Sigmoid colon (tissue), 7 donors: Measurements from ENCODE around the gene PIP4K2A. TPM values are rescaled to one million over a fixed set of nuclear protein-coding genes. Genes with fewer than 3 reads are reported as not detected.

Experiments used
- DNase-seq: peaks from one replicate; pipeline ENCODE4 v3.0.0-alpha.2; 2019
- H3K27ac ChIP-seq, 4 donors: fragments of 200-600 bp; sonication (generic); one replicate each; pipeline ENCODE4 v1.5.1; 2016 to 2019; ENCODE audit warnings: mild to moderate bottlenecking in 1 of 4
- H3K27me3 ChIP-seq, 3 donors: fragments of 200-600 bp; sonication (generic); one replicate each; pipeline ENCODE4 v1.5.1; 2019; ENCODE audit warnings: mild to moderate bottlenecking in 1 of 3
- H3K36me3 ChIP-seq, 4 donors: fragments of 200-600 bp; sonication (generic); one replicate each; pipeline ENCODE4 v1.5.1; 2016 to 2019
- H3K4me1 ChIP-seq, 4 donors: fragments of 200-600 bp; sonication (generic); one replicate each; pipeline ENCODE4 v1.5.1; 2017 to 2019
- H3K4me3 ChIP-seq, 4 donors: fragments of 200-600 bp; sonication (generic); one replicate each; pipeline ENCODE4 v1.5.1; 2017 to 2019; ENCODE audit warnings: mild to moderate bottlenecking in 2 of 4, moderate library complexity in 1 of 4
- H3K9me3 ChIP-seq, 4 donors: fragments of 200-600 bp in 3 of 4; sonication (generic) in 3 of 4; one replicate each; pipeline versions ENCODE4 v1.5.1 to v1.6.1; 2013 to 2019
- EP300 ChIP-seq, 4 donors: sonication (generic); formaldehyde crosslinking; IDR thresholded peaks; one replicate each; pipeline ENCODE4 v1.6.1; 2017; ENCODE audit warnings: antibody characterized with exemption in 4 of 4
- POLR2A ChIP-seq, 2 donors: fragments of 450-650 bp; IDR thresholded peaks; one replicate each; pipeline ENCODE4 v1.6.1; 2016; ENCODE audit warnings: antibody characterized with exemption in 2 of 2, mild to moderate bottlenecking in 2 of 2, moderate library complexity in 2 of 2
- POLR2AphosphoS5 ChIP-seq, 4 donors: sonication (generic); formaldehyde crosslinking; IDR thresholded peaks; one replicate each; pipeline ENCODE4 v1.6.1; 2017; ENCODE audit warnings: antibody characterized with exemption in 4 of 4
- WGBS, 2 donors: extraction: QIAGEN DNeasy Blood & Tissue Kit; methylation state at CpG; one replicate each; pipeline ENCODE4 v1.1.7; 2013; 5-methylcytosine and 5-hydroxymethylcytosine counted together
- intact Hi-C: fragments of 100-400 bp; cut with DNase I; formaldehyde crosslinking; loops from one replicate; pipeline ENCODE4 v1.15.1; 2023
- polyA plus RNA-seq, 3 donors: library from polyadenylated mRNA; stranded (reverse); fragments of 200-250 nt; gene quantifications; one replicate each; pipeline ENCODE4 v1.2.3, GENCODE V29; 2013
- total RNA-seq, 4 donors: library from RNA; depleted of rRNA; stranded (reverse); fragments of >200 nt; gene quantifications; one replicate each; pipeline ENCODE4 v1.1.0, GENCODE V29; 2016
- TF ChIP-seq, protein P1 (sequence below), 4 experiments: fragments of 450-650 bp in 3 of 4; fragments of 200-600 bp in 1 of 4; IDR thresholded peaks; one replicate each; pipeline ENCODE4 v1.5.1; 2016 to 2019; ENCODE audit warnings: antibody characterized with exemption in 4 of 4, mild to moderate bottlenecking in 3 of 4, moderate library complexity in 2 of 4
- donor health status: healthy with polysubstance abuse.
- donor health status: Bipolar disorder and iron deficiency.
- donor health status: healthy.

PIP4K2A gene
- total and polyA plus RNA-seq, 7 donors = 7.2 to 23.2 (median 17.8) TPM

DNA sequence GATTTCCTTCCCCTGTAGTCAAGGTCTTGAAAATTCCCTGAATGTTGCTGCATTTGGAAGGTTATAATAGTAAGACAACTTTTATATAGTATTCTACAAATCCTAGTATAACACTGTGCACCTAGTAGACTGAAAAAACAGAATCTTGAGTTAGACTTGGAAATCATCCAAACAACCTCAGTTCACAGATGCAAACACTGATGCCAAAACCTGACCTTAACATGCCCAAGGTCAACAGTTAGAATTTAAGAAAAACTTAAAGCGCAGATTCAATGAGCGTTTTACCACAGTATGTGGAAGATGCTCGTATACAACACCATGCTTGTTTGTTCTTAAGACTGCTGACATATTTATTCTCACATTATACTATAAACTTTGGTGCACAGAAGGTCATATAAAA is 3.0 kb downstream of the PIP4K2A start:
- Histone ChIP-seq H3K4me3 (no peak overlapping the region), H3K9me3 (no peaks in the 10 kb centered on the region), H3K27me3 (no peaks in the 10 kb centered on the region), H3K36me3 (no peaks in the 10 kb centered on the region), H3K27ac (no peak overlapping the region), H3K4me1 (peaks cover 0 to 36% (median 18%) of the 10 kb centered on the region in 4 donors)
- no peak for DNase-seq
- intact Hi-C loops = loop anchor here (5.0 to 10.0 kb wide), 11 partner anchors 89 to 1197 kb away; partner anchors contain the start of genes DNAJC1 and MSRB2
- TF ChIP-seq EP300 (IDR thresholded peaks at IDR 0.05) (no peak), POLR2AphosphoS5 (IDR thresholded peaks at IDR 0.05) (no peak), POLR2A (IDR thresholded peaks at IDR 0.05) (no peak)
- TF ChIP-seq, protein P1, sequence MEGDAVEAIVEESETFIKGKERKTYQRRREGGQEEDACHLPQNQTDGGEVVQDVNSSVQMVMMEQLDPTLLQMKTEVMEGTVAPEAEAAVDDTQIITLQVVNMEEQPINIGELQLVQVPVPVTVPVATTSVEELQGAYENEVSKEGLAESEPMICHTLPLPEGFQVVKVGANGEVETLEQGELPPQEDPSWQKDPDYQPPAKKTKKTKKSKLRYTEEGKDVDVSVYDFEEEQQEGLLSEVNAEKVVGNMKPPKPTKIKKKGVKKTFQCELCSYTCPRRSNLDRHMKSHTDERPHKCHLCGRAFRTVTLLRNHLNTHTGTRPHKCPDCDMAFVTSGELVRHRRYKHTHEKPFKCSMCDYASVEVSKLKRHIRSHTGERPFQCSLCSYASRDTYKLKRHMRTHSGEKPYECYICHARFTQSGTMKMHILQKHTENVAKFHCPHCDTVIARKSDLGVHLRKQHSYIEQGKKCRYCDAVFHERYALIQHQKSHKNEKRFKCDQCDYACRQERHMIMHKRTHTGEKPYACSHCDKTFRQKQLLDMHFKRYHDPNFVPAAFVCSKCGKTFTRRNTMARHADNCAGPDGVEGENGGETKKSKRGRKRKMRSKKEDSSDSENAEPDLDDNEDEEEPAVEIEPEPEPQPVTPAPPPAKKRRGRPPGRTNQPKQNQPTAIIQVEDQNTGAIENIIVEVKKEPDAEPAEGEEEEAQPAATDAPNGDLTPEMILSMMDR (IDR thresholded peaks at IDR 0.05) = no peak
- 83 to 86% methylated on average over 3 of the region's 3 CpGs for WGBS, 2 donors

DNA sequence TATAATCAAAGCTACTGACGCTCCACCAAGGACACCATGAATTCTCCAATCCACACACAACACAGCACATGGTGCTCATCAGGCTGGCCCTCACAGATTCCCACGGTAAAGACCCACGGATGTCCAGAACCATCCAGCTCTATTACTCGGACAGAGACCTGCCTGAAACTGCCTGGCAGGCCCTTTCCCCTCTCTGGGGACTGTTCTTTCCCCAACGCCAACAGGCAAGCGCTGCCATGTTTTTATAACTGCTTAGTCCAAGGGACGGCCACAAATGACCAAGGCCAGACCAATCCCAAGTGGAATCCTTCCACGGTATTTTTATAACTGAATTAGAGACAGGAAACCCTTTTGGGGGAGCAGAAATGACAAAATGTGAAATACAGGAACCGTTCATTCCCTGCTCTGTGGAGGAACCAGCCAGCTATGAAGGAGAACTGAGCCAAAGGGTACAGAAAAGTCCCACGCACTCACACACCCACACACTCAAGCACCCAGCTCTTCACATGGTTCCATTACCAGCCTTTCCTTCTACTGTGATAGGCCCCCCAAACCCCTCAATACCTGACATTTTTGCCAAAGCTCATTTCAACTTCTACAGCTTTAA is 4.1 kb downstream of the PIP4K2A start:
- WGBS, 2 donors = 76 to 87% methylated on average over 10 of the region's 10 CpGs
- H3K27ac ChIP-seq = no peak overlapping the region
- DNase-seq = no peak
- no peaks in the 10 kb centered on the region for H3K27me3 ChIP-seq
- H3K36me3 ChIP-seq = no peaks in the 10 kb centered on the region
- intact Hi-C loops = loop anchor here (5.0 to 10.0 kb wide), 11 partner anchors 88 to 1195 kb away; partner anchors contain the start of genes DNAJC1 and MSRB2
- TF ChIP-seq POLR2A (IDR thresholded peaks at IDR 0.05) (no peak), EP300 (IDR thresholded peaks at IDR 0.05) (no peak), POLR2AphosphoS5 (IDR thresholded peaks at IDR 0.05) (no peak)
- TF ChIP-seq, protein P1 (IDR thresholded peaks at IDR 0.05) = no peak
- H3K4me3 ChIP-seq = no peak overlapping the region
- H3K4me1 ChIP-seq = peaks cover 0 to 36% (median 18%) of the 10 kb centered on the region in 4 donors
- no peaks in the 10 kb centered on the region for H3K9me3 ChIP-seq

DNA sequence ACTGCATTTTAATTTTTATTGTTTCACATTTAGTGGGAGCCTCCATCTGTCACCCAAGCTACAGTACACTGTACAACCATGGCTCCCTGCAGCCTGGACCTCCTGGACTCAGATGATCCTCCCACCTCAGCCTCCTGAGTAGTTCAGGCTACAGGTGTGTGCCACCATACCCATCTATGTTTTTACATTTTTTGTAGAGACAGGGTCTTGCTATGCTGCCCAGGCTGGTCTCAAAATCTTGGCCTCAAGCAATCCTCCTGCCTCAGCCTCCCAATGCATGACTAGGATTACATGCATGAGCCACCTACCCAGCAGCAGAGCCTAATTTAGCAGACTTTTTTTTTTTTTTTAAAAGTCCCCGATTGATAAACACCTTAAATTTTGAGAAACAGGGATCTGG is 5.6 kb downstream of the PIP4K2A start:
- Histone ChIP-seq H3K4me3 (no peak overlapping the region), H3K4me1 (peaks cover 0 to 37% (median 18%) of the 10 kb centered on the region in 4 donors), H3K36me3 (no peaks in the 10 kb centered on the region), H3K27me3 (no peaks in the 10 kb centered on the region), H3K9me3 (no peaks in the 10 kb centered on the region), H3K27ac (no peak overlapping the region)
- intact Hi-C loops = loop anchor here (10.0 kb wide), 1 partner anchor 384 kb away; the partner anchor contains the start of gene BMI1
- no peak for TF ChIP-seq POLR2AphosphoS5 (IDR thresholded peaks at IDR 0.05)
- no peak for TF ChIP-seq POLR2A (IDR thresholded peaks at IDR 0.05)
- TF ChIP-seq, protein P1 (IDR thresholded peaks at IDR 0.05) = no peak
- no peak for TF ChIP-seq EP300 (IDR thresholded peaks at IDR 0.05)
- 90 to 91% methylated on average over 1 of the region's 1 CpG for WGBS, 2 donors
- DNase-seq = no peak

DNA sequence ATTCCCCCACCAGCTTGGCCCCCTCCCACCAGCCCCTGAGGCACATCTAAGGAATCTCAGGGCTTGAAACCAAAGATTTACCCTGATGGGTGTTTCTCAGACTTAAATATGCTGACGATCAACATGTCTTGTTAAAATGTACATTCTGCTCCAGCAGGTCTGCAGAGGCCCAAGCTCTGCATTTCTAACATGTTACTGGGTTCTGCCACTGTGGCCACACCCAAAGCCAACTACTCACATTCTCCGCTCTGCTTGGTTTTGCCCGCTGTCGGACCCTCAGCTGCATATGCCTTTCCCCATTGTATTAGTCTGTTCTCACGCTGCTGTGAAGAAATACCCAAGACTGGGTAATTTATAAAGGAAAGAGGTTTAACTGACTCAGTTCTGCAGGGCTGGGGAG is 8.9 kb downstream of the PIP4K2A start:
- intact Hi-C loops = loop anchor here (10.0 kb wide), 1 partner anchor 381 kb away; the partner anchor contains the start of gene BMI1
- Histone ChIP-seq H3K36me3 (no peaks in the 10 kb centered on the region), H3K27ac (no peak overlapping the region), H3K27me3 (no peaks in the 10 kb centered on the region), H3K4me3 (no peak overlapping the region), H3K9me3 (no peaks in the 10 kb centered on the region), H3K4me1 (peaks cover 0 to 37% (median 25%) of the 10 kb centered on the region in 4 donors)
- DNase-seq = no peak
- 90 to 95% methylated on average over 5 of the region's 5 CpGs for WGBS, 2 donors
- no peak for TF ChIP-seq POLR2A (IDR thresholded peaks at IDR 0.05)
- TF ChIP-seq, protein P1 (IDR thresholded peaks at IDR 0.05) = no peak
- no peak for TF ChIP-seq EP300 (IDR thresholded peaks at IDR 0.05)
- TF ChIP-seq POLR2AphosphoS5 (IDR thresholded peaks at IDR 0.05) = no peak
